ENCODE measurements around the gene OXSR1. TPM values are rescaled to one million over a fixed set of nuclear protein-coding genes. Genes with fewer than 3 reads are reported as not detected.

OXSR1 gene
- total and polyA plus RNA-seq, 2 of the 13 experiments (the other 11 are each of a cell fraction or from before 2014, with no cell fraction given) = 27.4 to 32.6 TPM

DNA sequence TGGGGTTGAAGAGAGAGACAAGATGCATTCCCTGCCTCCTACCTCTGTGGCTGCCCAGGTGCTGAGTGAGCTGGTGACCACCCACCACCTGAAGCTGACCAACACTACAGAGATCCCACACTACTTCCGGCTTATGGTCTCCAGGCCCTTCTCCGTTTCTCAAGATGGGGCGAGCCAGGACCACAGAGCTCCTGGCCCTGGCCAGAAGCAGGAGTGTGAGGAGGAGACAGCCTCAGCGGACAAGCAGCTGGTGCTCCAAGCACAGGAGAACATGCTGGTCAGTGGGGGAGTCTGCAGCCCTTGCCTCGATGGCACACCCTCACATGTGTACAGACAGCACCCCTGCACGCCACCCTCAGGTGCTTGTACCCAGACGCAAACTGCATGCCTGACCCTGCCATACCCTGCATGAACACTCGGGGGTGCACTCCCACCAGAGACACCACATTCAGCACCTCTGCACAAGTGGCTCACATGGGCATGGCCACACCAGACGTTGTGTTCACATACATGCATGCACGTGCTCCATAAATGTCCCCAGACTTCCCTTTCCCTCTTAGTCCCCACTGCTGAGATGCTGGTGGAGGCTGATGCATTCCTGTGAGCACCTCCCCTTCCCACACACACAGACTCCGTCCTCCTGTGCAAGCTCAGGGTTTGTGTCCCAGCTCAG, 47.5 kb upstream of the OXSR1 start (continued):
- TF ChIP-seq, protein P1, sequence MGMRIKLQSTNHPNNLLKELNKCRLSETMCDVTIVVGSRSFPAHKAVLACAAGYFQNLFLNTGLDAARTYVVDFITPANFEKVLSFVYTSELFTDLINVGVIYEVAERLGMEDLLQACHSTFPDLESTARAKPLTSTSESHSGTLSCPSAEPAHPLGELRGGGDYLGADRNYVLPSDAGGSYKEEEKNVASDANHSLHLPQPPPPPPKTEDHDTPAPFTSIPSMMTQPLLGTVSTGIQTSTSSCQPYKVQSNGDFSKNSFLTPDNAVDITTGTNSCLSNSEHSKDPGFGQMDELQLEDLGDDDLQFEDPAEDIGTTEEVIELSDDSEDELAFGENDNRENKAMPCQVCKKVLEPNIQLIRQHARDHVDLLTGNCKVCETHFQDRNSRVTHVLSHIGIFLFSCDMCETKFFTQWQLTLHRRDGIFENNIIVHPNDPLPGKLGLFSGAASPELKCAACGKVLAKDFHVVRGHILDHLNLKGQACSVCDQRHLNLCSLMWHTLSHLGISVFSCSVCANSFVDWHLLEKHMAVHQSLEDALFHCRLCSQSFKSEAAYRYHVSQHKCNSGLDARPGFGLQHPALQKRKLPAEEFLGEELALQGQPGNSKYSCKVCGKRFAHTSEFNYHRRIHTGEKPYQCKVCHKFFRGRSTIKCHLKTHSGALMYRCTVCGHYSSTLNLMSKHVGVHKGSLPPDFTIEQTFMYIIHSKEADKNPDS (CRISPR knock-in tag; IDR thresholded peaks at IDR 0.05) = no peak
- TF ChIP-seq PTBP1 (IDR thresholded peaks at IDR 0.05; ENCODE audit: low read depth, low read length, poor library complexity, severe bottlenecking) = no peak
- TF ChIP-seq MIER2 (CRISPR knock-in tag; IDR thresholded peaks at IDR 0.05) = peak; percentile 69; the same call in 1 of the 2 replicates
- TF ChIP-seq SRSF1 (optimal IDR thresholded peaks at IDR 0.05; ENCODE audit: low read depth, low read length) = no peak
- TF ChIP-seq NONO (IDR thresholded peaks at IDR 0.05) = no peak
- TF ChIP-seq NONO (CRISPR knock-in tag; conservative IDR thresholded peaks at IDR 0.05) = peak; percentile 94; the same call in 1 of the 2 replicates
- TF ChIP-seq, protein P2, sequence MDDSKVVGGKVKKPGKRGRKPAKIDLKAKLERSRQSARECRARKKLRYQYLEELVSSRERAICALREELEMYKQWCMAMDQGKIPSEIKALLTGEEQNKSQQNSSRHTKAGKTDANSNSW (CRISPR knock-in tag; IDR thresholded peaks at IDR 0.05; ENCODE audit: borderline replicate concordance) = no peak
- no peak for TF ChIP-seq HCFC1 (IDR thresholded peaks at IDR 0.05; ENCODE audit: low read depth, low read length)
- no peak for TF ChIP-seq ZNF577 (CRISPR knock-in tag; IDR thresholded peaks at IDR 0.05; ENCODE audit: borderline replicate concordance, low read depth)
- TF ChIP-seq, protein P3, sequence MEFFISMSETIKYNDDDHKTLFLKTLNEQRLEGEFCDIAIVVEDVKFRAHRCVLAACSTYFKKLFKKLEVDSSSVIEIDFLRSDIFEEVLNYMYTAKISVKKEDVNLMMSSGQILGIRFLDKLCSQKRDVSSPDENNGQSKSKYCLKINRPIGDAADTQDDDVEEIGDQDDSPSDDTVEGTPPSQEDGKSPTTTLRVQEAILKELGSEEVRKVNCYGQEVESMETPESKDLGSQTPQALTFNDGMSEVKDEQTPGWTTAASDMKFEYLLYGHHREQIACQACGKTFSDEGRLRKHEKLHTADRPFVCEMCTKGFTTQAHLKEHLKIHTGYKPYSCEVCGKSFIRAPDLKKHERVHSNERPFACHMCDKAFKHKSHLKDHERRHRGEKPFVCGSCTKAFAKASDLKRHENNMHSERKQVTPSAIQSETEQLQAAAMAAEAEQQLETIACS (CRISPR knock-in tag; IDR thresholded peaks at IDR 0.05) = no peak
- no peak for TF ChIP-seq PRPF4 (IDR thresholded peaks at IDR 0.05; ENCODE audit: low read depth, low read length, poor library complexity, severe bottlenecking)
- peak; percentile 89 for TF ChIP-seq BHLHE40 (IDR thresholded peaks at IDR 0.05; ENCODE audit: low read length)
- no peak for TF ChIP-seq FOXA3 (CRISPR knock-in tag; IDR thresholded peaks at IDR 0.05)
- TF ChIP-seq ZFP36 (IDR thresholded peaks at IDR 0.05; ENCODE audit: borderline replicate concordance, low read depth, low read length, partially characterized antibody) = no peak
- TF ChIP-seq ZSCAN29 (CRISPR knock-in tag; conservative IDR thresholded peaks at IDR 0.05) = no peak
- TF ChIP-seq, protein P4, sequence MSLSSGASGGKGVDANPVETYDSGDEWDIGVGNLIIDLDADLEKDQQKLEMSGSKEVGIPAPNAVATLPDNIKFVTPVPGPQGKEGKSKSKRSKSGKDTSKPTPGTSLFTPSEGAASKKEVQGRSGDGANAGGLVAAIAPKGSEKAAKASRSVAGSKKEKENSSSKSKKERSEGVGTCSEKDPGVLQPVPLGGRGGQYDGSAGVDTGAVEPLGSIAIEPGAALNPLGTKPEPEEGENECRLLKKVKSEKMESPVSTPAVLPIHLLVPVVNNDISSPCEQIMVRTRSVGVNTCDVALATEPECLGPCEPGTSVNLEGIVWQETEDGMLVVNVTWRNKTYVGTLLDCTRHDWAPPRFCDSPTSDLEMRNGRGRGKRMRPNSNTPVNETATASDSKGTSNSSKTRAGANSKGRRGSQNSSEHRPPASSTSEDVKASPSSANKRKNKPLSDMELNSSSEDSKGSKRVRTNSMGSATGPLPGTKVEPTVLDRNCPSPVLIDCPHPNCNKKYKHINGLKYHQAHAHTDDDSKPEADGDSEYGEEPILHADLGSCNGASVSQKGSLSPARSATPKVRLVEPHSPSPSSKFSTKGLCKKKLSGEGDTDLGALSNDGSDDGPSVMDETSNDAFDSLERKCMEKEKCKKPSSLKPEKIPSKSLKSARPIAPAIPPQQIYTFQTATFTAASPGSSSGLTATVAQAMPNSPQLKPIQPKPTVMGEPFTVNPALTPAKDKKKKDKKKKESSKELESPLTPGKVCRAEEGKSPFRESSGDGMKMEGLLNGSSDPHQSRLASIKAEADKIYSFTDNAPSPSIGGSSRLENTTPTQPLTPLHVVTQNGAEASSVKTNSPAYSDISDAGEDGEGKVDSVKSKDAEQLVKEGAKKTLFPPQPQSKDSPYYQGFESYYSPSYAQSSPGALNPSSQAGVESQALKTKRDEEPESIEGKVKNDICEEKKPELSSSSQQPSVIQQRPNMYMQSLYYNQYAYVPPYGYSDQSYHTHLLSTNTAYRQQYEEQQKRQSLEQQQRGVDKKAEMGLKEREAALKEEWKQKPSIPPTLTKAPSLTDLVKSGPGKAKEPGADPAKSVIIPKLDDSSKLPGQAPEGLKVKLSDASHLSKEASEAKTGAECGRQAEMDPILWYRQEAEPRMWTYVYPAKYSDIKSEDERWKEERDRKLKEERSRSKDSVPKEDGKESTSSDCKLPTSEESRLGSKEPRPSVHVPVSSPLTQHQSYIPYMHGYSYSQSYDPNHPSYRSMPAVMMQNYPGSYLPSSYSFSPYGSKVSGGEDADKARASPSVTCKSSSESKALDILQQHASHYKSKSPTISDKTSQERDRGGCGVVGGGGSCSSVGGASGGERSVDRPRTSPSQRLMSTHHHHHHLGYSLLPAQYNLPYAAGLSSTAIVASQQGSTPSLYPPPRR (CRISPR knock-in tag; IDR thresholded peaks at IDR 0.05; ENCODE audit: borderline replicate concordance) = no peak
- no peak for TF ChIP-seq ZNF260 (CRISPR knock-in tag; IDR thresholded peaks at IDR 0.05; ENCODE audit: borderline replicate concordance, low read depth)
- TF ChIP-seq LCORL (IDR thresholded peaks at IDR 0.05) = no peak
- TF ChIP-seq LCORL (CRISPR knock-in tag; IDR thresholded peaks at IDR 0.05) = no peak
- peak; percentile 53; the same call in 1 of the 2 replicates for TF ChIP-seq ZSCAN21 (CRISPR knock-in tag; IDR thresholded peaks at IDR 0.05; ENCODE audit: borderline replicate concordance)
- no peak for TF ChIP-seq FOXK2 (IDR thresholded peaks at IDR 0.05)
